Measurements from ENCODE around the gene HMHB1. TPM values are rescaled to one million over a fixed set of nuclear protein-coding genes. Genes with fewer than 3 reads are reported as not detected.

The HMHB1 gene
- total and polyA plus RNA-seq, 8 donors: not detected

DNA sequence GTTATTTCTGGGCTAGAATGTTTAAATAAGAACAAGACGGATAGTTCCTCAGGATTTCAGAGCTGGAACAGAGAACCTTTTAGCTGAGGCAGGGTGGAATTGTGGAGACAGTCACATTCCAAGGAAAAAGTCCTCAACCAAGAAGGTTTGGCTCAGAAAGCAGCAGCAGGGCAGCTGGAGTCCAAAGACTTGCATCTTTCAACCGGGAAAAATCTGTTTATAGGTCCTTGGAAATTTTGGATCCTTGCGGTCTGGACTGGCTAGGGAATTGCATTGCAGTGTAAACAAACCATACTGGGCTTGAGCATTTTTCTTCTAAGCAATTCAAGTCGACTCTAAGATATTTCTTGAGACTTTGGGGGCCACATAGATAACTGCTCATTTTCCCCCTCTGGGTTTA is 40.8 kb upstream of the HMHB1 start:
- intact Hi-C loops (cut with DNase I): no loop called here
- Histone ChIP-seq H3K4me1 (no peaks in the 10 kb centered on the region), H3K27me3 (no peaks in the 10 kb centered on the region), H3K36me3 (no peaks in the 10 kb centered on the region), H3K4me3 (no peak overlapping the region), H3K9me3 (no peaks in the 10 kb centered on the region), H3K27ac (no peak overlapping the region)
- 39 to 46% methylated on average over 4 of the region's 4 CpGs for WGBS, 2 donors
- no peak for FAIRE-seq
- DNase-seq: no peak
- no peak for TF ChIP-seq CTCF (IDR thresholded peaks at IDR 0.05)
- no peak for ATAC-seq

GRCh38 chr5:143771602-143772001 is 40.4 kb upstream of the HMHB1 start:
- intact Hi-C loops (cut with DNase I): no loop called here
- FAIRE-seq (no peak), DNase-seq (no peak), ATAC-seq (no peak)
- 52 to 56% methylated on average over 2 of the region's 2 CpGs for WGBS, 2 donors
- Histone ChIP-seq H3K27me3 (no peaks in the 10 kb centered on the region), H3K4me1 (no peaks in the 10 kb centered on the region), H3K36me3 (no peaks in the 10 kb centered on the region), H3K4me3 (no peak overlapping the region), H3K27ac (no peak overlapping the region), H3K9me3 (no peaks in the 10 kb centered on the region)
- no peak for TF ChIP-seq CTCF (IDR thresholded peaks at IDR 0.05)

GRCh38 chr5:143772621-143773020 is 39.3 kb upstream of the HMHB1 start:
- H3K36me3 ChIP-seq: no peaks in the 10 kb centered on the region
- H3K27me3 ChIP-seq: no peaks in the 10 kb centered on the region
- 64 to 66% methylated on average over 1 of the region's 1 CpG for WGBS, 2 donors
- H3K9me3 ChIP-seq: no peaks in the 10 kb centered on the region
- no peaks in the 10 kb centered on the region for H3K4me1 ChIP-seq
- FAIRE-seq (no peak), DNase-seq (no peak), ATAC-seq (no peak)
- H3K27ac ChIP-seq: no peak overlapping the region
- TF ChIP-seq CTCF (IDR thresholded peaks at IDR 0.05): no peak
- no peak overlapping the region for H3K4me3 ChIP-seq
- intact Hi-C loops (cut with DNase I): no loop called here

DNA sequence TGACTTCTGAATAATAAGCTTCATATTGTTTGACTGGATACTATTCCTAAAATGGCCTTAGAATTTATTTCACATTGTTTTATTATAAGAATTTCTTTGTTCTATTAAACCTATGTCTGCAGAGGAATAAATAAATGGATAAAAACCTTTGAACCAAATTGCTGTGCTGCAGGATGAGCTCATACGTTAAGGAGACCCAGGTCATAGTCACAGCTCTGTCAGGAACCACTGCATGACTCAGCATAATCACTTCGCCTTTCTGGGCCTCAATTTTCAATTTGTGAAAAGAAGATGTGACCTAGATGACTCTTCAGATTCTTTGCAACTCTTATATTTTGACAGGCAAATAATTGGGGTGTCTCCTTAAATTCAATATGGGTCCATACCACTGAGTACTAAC is 36.7 kb upstream of the HMHB1 start:
- Histone ChIP-seq H3K4me3 (no peak overlapping the region), H3K27ac (no peak overlapping the region), H3K4me1 (no peaks in the 10 kb centered on the region), H3K9me3 (no peaks in the 10 kb centered on the region), H3K36me3 (no peaks in the 10 kb centered on the region), H3K27me3 (no peaks in the 10 kb centered on the region)
- intact Hi-C loops (cut with DNase I): no loop called here
- ATAC-seq: no peak
- no peak for TF ChIP-seq CTCF (IDR thresholded peaks at IDR 0.05)
- FAIRE-seq: no peak
- DNase-seq: no peak
- WGBS, 2 donors: 78 to 89% methylated on average over 2 of the region's 2 CpGs

DNA sequence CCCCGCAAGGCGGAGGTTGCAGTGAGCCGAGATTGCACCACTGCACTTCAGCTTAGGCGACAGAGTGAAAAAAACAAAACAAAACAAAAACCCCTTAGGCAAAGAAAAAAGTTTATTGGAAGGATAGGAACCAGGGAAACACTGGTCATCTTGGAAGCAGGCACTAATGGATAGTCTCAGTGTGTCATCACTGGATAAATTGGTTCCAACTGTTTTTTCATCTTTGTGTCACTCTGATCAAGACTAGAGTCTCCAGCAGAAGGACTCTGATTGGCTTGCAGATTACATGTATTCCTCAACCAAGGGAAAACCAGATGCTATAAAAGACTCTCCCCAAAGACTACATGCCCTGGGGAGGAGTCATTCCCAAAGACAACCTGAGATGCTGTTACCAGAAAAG is 35.0 kb upstream of the HMHB1 start:
- no peak for FAIRE-seq
- 87 to 95% methylated on average over 4 of the region's 4 CpGs for WGBS, 2 donors
- no peak for TF ChIP-seq CTCF (IDR thresholded peaks at IDR 0.05)

More for the DNA sequence above, 35.0 kb upstream of the HMHB1 start:
- no peak for DNase-seq
- Histone ChIP-seq H3K4me1 (no peaks in the 10 kb centered on the region), H3K4me3 (no peak overlapping the region), H3K36me3 (no peaks in the 10 kb centered on the region), H3K9me3 (no peaks in the 10 kb centered on the region), H3K27ac (no peak overlapping the region), H3K27me3 (no peaks in the 10 kb centered on the region)
- ATAC-seq: no peak
- intact Hi-C loops (cut with DNase I): no loop called here

All from pancreas (tissue), 10 donors.